Skeletal muscle cell (primary cell): ENCODE data around the gene CDC42BPB.

Source experiments
- DNase-seq: peaks from one replicate; pipeline ENCODE4 v3.0.0-alpha.2; 2010; ENCODE audit warnings: low read depth
- H3K4me3 ChIP-seq: 2 replicates; pipeline ENCODE4 v1.5.1; 2011; ENCODE audit warnings: low read depth, mild to moderate bottlenecking, control low read depth, low read length, moderate library complexity

CDC42BPB gene

DNA sequence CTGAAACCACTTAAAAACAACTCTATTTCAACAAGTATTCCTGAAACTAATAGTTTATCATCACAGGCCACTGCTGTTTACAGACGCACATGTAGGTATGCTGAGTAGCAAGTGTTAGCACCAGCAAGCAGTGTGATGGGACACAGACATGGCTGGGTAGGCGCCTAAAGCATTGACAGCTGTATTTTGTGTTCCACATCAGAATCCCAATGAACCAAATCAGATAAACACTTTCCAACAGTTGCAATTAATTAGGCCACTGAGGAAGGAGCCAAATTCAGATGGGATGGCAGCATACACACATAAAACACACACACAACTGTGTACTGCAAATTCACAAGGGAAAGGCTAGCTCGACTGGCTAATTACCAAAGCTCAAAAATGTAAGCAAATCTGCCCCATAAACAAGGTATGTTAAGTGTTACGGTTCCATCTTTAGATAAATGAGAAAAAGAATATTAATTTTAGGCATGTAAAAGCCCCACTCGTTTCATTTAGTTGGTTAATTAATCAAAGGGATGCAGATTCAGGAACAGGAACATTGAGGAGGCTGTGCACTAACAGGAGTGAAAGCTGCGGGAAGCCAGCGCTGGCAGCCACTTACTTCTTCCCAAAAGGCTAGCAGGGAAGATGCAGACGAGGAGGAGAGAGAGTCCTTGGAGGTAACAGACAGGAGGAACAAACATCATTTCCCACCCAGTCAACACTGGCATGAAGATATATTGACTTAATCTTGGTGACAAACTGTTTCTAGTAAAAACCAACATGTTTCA is 101.5 kb downstream of the CDC42BPB start:
- no peak for DNase-seq
- no peak overlapping the region for H3K4me3 ChIP-seq

DNA sequence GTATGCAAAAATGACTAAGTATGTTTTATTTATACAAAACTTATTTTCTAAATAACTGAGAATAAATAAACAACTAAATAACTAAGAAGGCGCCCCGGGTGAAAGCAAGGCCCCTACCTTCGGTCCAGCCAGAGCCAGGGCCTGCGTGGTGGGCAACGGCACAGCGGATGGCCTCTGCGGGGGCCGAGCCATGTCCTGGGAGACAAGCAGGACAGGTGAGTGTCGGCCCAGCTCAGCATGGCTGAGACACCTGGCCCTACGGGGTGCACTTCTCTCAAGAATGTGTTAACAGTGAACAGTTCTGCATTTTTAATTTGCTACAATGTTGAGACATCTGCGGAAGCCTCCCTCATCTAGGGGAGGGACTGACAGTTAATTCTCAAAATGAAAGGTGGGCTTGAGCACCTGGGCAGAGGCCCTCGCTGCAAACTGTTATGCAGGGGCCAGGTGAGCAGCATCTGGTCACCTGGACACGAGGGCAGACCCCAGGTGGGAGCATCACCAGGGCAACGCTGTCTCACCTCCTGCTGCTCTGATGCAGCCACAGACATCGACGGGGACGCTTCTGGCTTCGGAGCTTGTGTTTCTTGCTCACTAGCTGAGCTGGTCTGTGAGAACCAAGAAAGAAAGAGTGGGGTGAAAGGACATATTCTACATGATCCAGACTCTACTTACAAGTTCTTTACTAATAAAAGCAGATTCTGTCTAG is 103.1 kb downstream of the CDC42BPB start:
- no peak for DNase-seq
- no peak overlapping the region for H3K4me3 ChIP-seq

GRCh38 chr14:102953100-102953499 is 104.2 kb downstream of the CDC42BPB start:
- no peak for DNase-seq
- H3K4me3 ChIP-seq, result no peak overlapping the region

GRCh38 chr14:102952276-102952675 is 105.1 kb downstream of the CDC42BPB start:
- DNase-seq, result no peak
- H3K4me3 ChIP-seq, result no peak overlapping the region

DNA sequence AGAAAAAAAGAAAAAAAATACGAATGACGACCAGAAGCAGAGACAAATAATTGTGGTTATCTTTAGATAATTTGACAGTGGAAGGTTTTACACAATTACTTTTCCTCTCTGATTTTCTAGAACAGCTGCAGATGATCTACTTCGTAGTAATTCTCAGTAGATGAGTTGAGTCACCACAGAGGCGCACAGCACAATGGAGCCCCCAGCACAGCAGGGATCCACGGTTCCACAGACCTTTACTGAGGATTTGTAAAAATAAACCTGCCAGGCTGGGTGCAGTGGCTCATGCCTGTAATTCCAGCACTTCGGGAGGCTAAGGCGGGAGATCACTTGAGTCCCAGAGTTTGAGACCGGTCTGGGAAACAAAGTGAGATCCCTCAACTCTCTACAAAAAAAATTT is 105.5 kb downstream of the CDC42BPB start:
- H3K4me3 ChIP-seq, result no peak overlapping the region
- peak; percentile 25 for DNase-seq

DNA sequence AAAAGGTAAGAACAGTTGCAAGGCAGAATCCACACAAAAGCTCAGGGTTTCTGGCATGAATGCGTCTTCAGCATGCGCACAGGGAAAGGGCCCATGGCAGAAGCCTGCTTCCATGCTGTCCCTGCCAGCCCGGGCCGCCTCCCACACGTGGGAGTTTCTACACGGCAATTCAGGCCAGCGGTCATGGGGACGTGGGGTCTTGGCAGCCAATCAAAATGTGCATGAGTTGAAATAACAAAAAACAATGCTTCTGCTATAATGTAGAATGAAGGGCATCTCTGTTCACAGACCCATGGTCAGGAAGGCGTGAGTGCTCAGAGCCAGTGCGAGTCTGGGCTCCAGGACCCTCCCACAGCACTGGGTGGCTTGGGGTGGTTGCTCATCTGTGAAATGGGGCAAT is 106.3 kb downstream of the CDC42BPB start:
- H3K4me3 ChIP-seq, result no peak overlapping the region
- no peak for DNase-seq

- no peak for DNase-seq
- no peak overlapping the region for H3K4me3 ChIP-seq
Measured at GRCh38 chr14:102949801-102950451, 107.4 kb downstream of the CDC42BPB start.

DNA sequence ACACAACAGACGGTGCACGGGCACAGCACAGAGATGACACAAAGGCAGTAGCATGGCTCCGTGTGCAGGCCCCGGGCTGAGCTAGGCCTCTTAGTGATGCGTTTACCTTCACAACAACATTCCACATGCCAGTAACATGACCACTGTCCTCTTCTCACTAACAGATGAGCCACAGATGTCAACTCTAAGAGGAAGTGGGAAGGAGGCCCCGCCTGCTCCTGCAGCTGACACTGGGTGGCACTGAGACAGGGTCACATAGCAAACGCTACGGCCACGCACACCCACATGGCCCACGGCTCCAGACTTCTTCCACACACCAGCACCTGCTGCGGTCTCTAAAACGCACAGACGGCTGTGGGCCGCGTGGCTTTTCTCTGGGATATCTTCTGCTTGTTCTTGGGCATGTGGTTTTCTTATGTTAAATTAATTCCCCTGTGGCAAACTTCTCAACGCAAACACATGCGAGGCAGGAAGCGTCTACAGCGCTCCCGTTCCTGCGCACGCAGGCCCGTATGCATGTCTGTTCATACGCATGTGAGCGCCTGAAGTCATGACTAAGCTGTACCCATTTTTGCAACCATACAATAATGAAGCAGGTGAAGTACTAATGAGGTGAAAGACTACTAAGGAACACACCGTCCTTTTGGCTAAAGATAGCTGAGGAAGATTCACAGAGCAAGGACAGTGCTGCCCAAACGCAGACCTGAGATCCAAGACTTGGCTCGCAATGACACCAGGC is 108.1 kb downstream of the CDC42BPB start:
- DNase-seq, result no peak
- no peak overlapping the region for H3K4me3 ChIP-seq

GRCh38 chr14:102948698-102949061 is 108.7 kb downstream of the CDC42BPB start:
- H3K4me3 ChIP-seq, result no peak overlapping the region
- DNase-seq, result no peak

DNA sequence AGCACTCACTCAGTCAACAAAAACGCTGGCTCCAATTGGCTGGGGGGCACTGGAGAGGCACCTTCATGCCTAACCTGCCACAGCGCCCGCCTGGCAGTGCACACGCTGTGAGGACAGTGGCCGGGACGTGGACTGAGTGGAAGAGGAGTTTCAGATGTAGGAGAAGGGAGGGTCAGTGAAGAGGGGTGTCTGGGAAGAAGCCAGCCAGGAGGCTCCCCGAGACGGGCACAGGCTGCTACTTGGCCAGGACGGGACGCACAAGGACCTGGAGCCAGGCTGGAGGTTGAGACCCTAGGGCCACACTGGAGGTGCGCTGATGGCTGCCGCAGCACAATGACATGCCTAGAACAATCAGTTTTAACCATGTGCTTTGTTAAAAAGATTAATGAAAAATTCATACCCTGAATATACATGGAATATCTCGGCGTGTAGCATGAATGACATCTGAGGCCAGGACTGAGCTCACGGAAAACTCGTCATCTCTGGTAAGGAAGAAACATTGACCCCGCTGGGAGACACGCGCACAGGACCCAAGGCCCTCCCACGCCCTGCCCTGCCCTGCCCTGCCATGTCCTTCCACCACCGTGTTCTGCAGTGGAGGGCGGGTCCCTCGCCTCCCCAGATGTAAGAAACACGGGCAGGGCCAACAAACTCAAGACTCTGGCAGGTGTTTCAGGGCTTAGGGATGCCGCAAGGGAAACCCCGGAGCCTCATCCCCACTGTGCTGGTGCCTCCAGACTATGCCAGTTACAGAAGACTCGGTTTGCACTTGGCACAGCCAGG is 109.8 kb downstream of the CDC42BPB start:
- no peak overlapping the region for H3K4me3 ChIP-seq
- DNase-seq, result no peak

- no peak for DNase-seq
- H3K4me3 ChIP-seq, result no peak overlapping the region
Measured at GRCh38 chr14:102945346-102946130, 111.8 kb downstream of the CDC42BPB start.

- DNase-seq, result no peak
- H3K4me3 ChIP-seq, result no peak overlapping the region
Measured at GRCh38 chr14:102944448-102945330, 112.7 kb downstream of the CDC42BPB start.

DNA sequence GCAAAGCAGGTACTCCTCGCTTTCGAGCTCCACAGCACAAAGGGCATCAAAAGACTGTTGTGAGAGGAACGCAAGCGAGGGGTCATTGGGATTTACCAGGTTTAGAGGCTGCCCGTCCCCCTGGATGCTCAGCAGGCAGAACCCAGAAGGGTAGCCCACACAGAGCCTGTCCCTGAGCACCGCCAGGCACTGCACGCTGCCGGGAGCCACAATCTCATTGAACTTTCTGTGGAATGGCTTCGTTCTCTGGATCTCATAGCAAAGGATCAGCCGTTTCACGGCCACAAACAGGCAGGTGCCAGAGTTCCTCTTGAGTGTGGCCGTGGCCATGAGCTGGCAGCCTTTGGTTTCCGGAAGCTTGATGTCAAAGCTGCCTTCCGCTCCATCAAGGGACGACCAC is 113.4 kb downstream of the CDC42BPB start:
- DNase-seq, result no peak
- H3K4me3 ChIP-seq, result no peak overlapping the region

- no peak for DNase-seq
- no peak overlapping the region for H3K4me3 ChIP-seq
Measured at GRCh38 chr14:102943454-102943853, 113.9 kb downstream of the CDC42BPB start.

- DNase-seq, result no peak
- H3K4me3 ChIP-seq, result no peak overlapping the region
Measured at GRCh38 chr14:102942069-102942468, 115.3 kb downstream of the CDC42BPB start.

DNA sequence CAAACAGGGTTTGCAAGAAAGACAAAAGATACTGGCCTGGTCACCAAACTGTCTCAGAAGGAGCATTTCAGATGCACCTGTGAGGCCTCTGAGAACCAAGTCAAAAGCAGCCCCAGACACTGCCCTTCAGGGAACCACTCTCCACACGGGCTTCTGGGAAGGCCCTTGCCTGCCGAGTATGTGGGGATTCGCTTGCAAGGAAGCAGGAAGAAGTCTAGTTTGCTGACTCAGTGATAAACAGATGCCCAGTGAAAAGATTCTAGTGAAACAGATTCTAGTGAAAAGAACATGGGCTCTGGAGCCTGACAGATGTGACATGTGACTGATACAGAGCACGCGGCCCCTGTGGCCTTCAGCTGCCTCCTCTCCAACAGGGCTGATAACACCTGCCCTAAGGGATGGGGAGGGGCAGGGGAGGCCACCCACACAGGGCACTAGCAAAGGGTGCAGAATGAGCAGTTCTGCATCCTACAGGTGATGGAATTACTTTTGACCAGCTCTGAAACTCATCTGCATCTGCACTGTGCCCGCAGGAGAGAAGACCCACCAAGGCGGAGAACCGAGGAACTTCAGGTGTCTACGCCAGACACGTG is 115.8 kb downstream of the CDC42BPB start:
- no peak for DNase-seq
- H3K4me3 ChIP-seq, result no peak overlapping the region

GRCh38 chr14:102940729-102941362 is 116.5 kb downstream of the CDC42BPB start:
- no peak for DNase-seq
- H3K4me3 ChIP-seq, result no peak overlapping the region
